Gastroesophageal sphincter (tissue), 4 donors: ENCODE results near the gene HAUS6. TPM values are rescaled to one million over a fixed set of nuclear protein-coding genes. Genes with fewer than 3 reads are reported as not detected.
"Not testable (repeated sequence)": the region's sequence is repeated elsewhere in the genome, so short reads cannot be mapped to it uniquely, and the experiment has no call there.

ENCODE experiments used
- ATAC-seq: fragments of 150-250 bp; one replicate; pipeline ENCODE4 v1.9.1; 2016; ENCODE audit warnings: mild to moderate bottlenecking, moderate library complexity
- H3K27ac ChIP-seq, 4 donors: fragments of 200-600 bp; sonication (generic) in 3 of 4; 1 replicate in 3 of 4; 2 replicates in 1 of 4; pipeline ENCODE4 v1.5.1; 2016 to 2019
- H3K27me3 ChIP-seq: fragments of 200-600 bp; sonication (generic); one replicate; pipeline ENCODE4 v1.5.1; 2019
- H3K36me3 ChIP-seq, 2 donors: fragments of 200-600 bp; sonication (generic); one replicate each; pipeline ENCODE4 v1.5.1; 2019; ENCODE audit warnings: control low read depth in 1 of 2
- H3K4me1 ChIP-seq, 3 donors: fragments of 200-600 bp; sonication (generic); 1 replicate in 2 of 3; 2 replicates in 1 of 3; pipeline ENCODE4 v1.5.1; 2016 to 2019; ENCODE audit warnings: control low read depth in 2 of 3
- H3K4me3 ChIP-seq, 2 donors: fragments of 200-600 bp; sonication (generic); one replicate each; pipeline ENCODE4 v1.5.1; 2019; ENCODE audit warnings: mild to moderate bottlenecking in 1 of 2, moderate library complexity in 1 of 2
- H3K9me3 ChIP-seq, 3 donors: fragments of 200-600 bp; sonication (generic); one replicate each; pipeline ENCODE4 v1.5.1; 2017 to 2019; ENCODE audit warnings: control low read depth in 2 of 3
- CTCF ChIP-seq, 4 experiments: fragments of 200-600 bp in 2 of 4; fragments of 450-650 bp in 2 of 4; sonication (generic) in 1 of 4; IDR thresholded peaks; one replicate each; pipeline ENCODE4 v1.5.1; 2017 to 2019; ENCODE audit warnings: antibody characterized with exemption in 4 of 4, mild to moderate bottlenecking in 2 of 4, moderate library complexity in 2 of 4
- EP300 ChIP-seq: sonication (generic); formaldehyde crosslinking; IDR thresholded peaks from one replicate; pipeline ENCODE4 v1.6.1; 2017; ENCODE audit warnings: antibody characterized with exemption, mild to moderate bottlenecking
- POLR2A ChIP-seq, 2 donors: fragments of 450-650 bp; IDR thresholded peaks; one replicate each; pipeline ENCODE4 v1.6.1; 2017; ENCODE audit warnings: antibody characterized with exemption in 2 of 2, mild to moderate bottlenecking in 2 of 2, moderate library complexity in 1 of 2
- POLR2AphosphoS5 ChIP-seq: sonication (generic); formaldehyde crosslinking; IDR thresholded peaks from one replicate; pipeline ENCODE4 v1.6.1; 2017; ENCODE audit warnings: antibody characterized with exemption
- WGBS, 2 donors: methylation state at CpG; one replicate each; pipeline ENCODE4 v1.1.5; 2018; ENCODE audit warnings: low coverage in 1 of 2; 5-methylcytosine and 5-hydroxymethylcytosine counted together
- total RNA-seq, 4 donors: library from RNA; depleted of rRNA; stranded (reverse); fragments of >200 nt; gene quantifications; one replicate each; pipeline ENCODE4 v1.1.0, GENCODE V29; 2016

The HAUS6 gene
- total RNA-seq, 4 donors from 2014 or later, result 7.3 to 16.5 (median 9.8) TPM

- H3K4me1 ChIP-seq, result peaks cover 0 to 7% (median 0%) of the 10 kb centered on the region in 3 donors
- TF ChIP-seq POLR2AphosphoS5 (no peak), POLR2A (IDR thresholded peaks at IDR 0.05) (no peak), EP300 (no peak), CTCF (IDR thresholded peaks at IDR 0.05) (no peak)
- no peak for ATAC-seq
- no peaks in the 10 kb centered on the region for H3K27me3 ChIP-seq
- no peaks in the 10 kb centered on the region for H3K9me3 ChIP-seq
- WGBS, 2 donors, result 77 to 86% methylated on average over 3 to 12 of the region's 12 CpGs
- H3K4me3 ChIP-seq, result no peak overlapping the region
- H3K36me3 ChIP-seq, result peaks cover 0 to 52% of the 10 kb centered on the region in 2 donors
- H3K27ac ChIP-seq, result no peak overlapping the region
These were observed 11.4 kb upstream of the HAUS6 start for GRCh38 chr9:19113964-19114679.

GRCh38 chr9:19113064-19113611 is 10.4 kb upstream of the HAUS6 start:
- not testable (repeated sequence) for H3K9me3 ChIP-seq, H3K4me3 ChIP-seq, H3K4me1 ChIP-seq, H3K27ac ChIP-seq, ATAC-seq, H3K27me3 ChIP-seq
- H3K36me3 ChIP-seq, result peaks cover 0 to 46% of the 10 kb centered on the region in 2 donors
- 95% methylated on average over 7 of the region's 7 CpGs; no CpG with 5 or more reads in 1 of the 2 donors for WGBS, 2 donors

- no peaks in the 10 kb centered on the region for H3K27me3 ChIP-seq
- no peak overlapping the region for H3K27ac ChIP-seq
- no peak for ATAC-seq
- no peak overlapping the region for H3K4me3 ChIP-seq
- TF ChIP-seq POLR2A (IDR thresholded peaks at IDR 0.05) (no peak), EP300 (no peak), POLR2AphosphoS5 (no peak), CTCF (IDR thresholded peaks at IDR 0.05) (no peak)
- peaks cover 0 to 4% of the 10 kb centered on the region in 2 donors for H3K36me3 ChIP-seq
- H3K4me1 ChIP-seq, result no peaks in the 10 kb centered on the region
- H3K9me3 ChIP-seq, result no peaks in the 10 kb centered on the region
These were observed 5.3 kb upstream of the HAUS6 start for GRCh38 chr9:19108038-19108437.

GRCh38 chr9:19104515-19105282 is 2.0 kb upstream of the HAUS6 start:
- Histone ChIP-seq H3K9me3 (no peaks in the 10 kb centered on the region), H3K27ac (no peak overlapping the region), H3K4me1 (peaks cover 0 to 22% (median 10%) of the 10 kb centered on the region in 3 donors), H3K4me3 (no peak overlapping the region), H3K36me3 (peaks cover 0 to 10% of the 10 kb centered on the region in 2 donors), H3K27me3 (no peaks in the 10 kb centered on the region)
- ATAC-seq, result no peak
- no peak for TF ChIP-seq POLR2AphosphoS5
- TF ChIP-seq POLR2A (IDR thresholded peaks at IDR 0.05), result no peak
- no peak for TF ChIP-seq EP300
- no peak for TF ChIP-seq CTCF (IDR thresholded peaks at IDR 0.05)
- WGBS, 2 donors, result 52 to 63% methylated on average over 11 to 13 of the region's 14 CpGs

GRCh38 chr9:19102181-19102630 is 498 bp downstream of the HAUS6 start:
- no peaks in the 10 kb centered on the region for H3K9me3 ChIP-seq
- H3K27me3 ChIP-seq, result no peaks in the 10 kb centered on the region
- peak overlapping the region; percentile 77 to 81 for H3K4me3 ChIP-seq
- 0% methylated on average over 1 to 11 of the region's 21 CpGs for WGBS, 2 donors
- ATAC-seq, result no peak
- peaks cover 0 to 12% of the 10 kb centered on the region in 2 donors for H3K36me3 ChIP-seq
- H3K4me1 ChIP-seq, result peaks cover 0 to 22% (median 10%) of the 10 kb centered on the region in 3 donors
- no peak for TF ChIP-seq POLR2A (IDR thresholded peaks at IDR 0.05)
- TF ChIP-seq CTCF (IDR thresholded peaks at IDR 0.05), result no peak
- TF ChIP-seq POLR2AphosphoS5, result no peak
- no peak for TF ChIP-seq EP300
- peak overlapping the region in 3 of 4 donors; percentile 81 to 94 (median 86) for H3K27ac ChIP-seq
